Activated CD4-positive, CD25-positive, alpha-beta regulatory T cell treated with anti-CD3 and anti-CD28 coated beads, Interleukin-2, amount 50 U/mL, for 24 hours (primary cell): ENCODE data around the gene PMF1.
"Not testable (repeated sequence)": the region's sequence is repeated elsewhere in the genome, so short reads cannot be mapped to it uniquely, and the experiment has no call there.

ENCODE experiments used
- ATAC-seq, 2 donors: fragments of 150-1000 bp; cut with Tn5 transposase; one replicate each; pipeline ENCODE4 v1.10.0; 2021; ENCODE audit warnings: mild to moderate bottlenecking in 1 of 2, moderate library complexity in 1 of 2

The PMF1 gene

DNA sequence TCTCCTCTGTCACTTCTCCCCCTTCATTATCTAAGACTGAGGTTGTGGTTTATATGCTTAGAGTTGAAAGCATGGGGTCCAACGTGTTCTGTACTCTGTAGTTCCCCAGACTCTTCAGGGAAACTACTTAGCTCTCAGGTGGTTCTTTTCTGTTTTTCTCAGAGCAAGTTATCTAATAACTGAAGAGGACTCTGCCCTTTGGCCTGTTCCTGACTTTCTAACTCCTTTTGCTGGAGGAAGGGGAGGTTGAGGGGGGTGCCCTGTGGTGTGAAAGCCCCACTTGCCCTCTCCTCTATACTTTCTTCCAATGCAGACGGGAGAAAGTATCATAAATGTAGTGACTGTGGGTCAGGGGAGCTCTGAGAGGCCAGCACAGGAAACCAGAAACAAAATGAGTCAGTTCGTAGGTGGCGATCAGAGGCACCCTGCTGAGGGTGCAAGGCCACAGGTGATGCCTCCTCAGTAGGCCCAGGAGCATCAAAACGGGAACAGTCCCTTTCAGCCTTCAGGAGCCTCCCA is 13.9 kb upstream of the PMF1 start:
- peak; percentile 73 for ATAC-seq

DNA sequence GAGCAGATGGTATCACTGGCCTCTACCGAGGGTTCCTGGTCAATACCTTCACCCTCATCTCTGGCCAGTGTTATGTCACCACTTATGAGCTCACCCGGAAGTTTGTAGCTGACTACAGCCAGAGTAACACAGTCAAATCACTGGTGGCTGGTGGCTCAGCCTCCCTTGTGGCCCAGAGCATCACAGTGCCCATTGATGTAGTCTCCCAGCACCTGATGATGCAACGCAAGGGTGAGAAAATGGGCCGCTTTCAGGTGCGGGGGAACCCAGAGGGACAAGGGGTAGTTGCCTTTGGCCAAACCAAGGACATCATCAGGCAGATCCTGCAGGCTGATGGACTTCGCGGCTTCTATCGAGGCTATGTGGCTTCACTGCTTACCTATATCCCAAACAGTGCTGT is 12.8 kb upstream of the PMF1 start:
- ATAC-seq: no peak

DNA sequence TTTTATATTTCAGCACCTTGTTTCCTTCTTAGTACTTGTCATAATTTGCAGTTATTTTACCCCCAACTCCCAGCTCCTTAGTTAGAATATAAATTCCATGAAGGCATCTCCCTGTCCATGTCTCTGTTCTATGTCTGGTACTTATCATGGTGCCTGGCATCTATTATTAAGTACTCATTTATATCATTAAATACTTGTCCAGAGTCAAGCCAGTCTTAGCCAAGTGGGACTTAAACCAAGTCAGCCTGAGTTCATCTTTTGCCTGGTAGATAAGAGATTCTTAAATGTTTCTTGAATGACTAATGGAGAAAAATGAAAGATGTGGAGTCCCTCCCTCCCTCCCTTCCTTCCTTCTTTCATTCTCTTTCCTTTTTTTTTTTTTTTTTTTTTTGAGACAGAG is 9.5 kb upstream of the PMF1 start:
- ATAC-seq: no peak

DNA sequence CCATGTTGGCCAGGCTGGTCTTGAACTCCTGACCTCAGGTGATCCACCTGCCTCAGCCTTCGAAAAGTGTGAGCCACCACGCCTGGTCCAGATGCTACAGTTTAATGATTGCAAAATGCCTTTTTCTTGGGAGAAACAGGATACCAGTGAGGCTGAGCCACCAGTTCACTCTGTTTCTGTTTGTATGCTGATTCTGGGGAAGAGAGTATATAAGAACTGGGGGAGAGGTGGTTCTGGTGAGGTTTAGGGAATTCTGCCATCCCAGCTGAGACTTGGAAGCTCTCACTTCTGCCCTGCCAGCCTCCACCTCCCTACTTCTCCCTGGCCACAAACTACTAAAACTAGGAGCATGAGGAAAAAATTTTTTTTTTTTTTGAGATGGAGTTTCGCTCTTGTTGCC is 8.1 kb upstream of the PMF1 start:
- ATAC-seq: no peak

DNA sequence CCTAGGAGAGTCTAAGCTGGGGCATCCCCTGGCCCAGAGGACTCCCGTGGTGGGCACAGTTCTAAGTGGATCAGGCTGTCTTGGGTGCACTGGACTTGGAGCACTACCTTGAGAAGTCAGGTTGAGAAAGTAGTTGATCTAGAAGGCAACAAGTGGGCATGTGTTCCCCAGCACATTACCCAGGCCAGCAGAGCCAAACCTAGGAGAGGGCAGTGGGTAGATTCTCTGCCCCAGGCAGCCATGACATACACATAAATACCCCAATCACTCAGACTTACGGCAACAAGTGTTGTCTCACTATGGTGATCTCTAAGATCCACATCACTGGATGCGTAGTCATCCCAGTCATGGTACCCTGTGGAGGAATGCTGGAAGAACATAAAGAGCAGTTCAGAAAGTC is 1.6 kb upstream of the PMF1 start:
- no peak for ATAC-seq

DNA sequence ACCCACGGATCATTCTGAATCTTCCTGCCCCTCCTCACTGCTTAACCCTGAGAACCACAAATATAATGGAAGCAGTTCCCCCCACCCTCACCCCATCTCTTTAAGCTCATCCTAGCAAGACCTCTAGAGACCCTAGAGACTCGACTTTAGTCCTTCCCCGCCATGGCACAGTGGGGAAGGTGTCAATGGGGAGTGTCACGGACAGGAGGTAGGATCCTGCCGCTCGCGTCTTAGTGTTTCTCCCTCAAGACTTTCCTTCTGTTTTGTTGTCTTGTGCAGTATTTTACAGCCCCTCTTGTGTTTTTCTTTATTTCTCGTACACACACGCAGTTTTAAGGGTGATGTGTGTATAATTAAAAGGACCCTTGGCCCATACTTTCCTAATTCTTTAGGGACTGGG is 677 bp upstream of the PMF1 start:
- ATAC-seq: no peak

DNA sequence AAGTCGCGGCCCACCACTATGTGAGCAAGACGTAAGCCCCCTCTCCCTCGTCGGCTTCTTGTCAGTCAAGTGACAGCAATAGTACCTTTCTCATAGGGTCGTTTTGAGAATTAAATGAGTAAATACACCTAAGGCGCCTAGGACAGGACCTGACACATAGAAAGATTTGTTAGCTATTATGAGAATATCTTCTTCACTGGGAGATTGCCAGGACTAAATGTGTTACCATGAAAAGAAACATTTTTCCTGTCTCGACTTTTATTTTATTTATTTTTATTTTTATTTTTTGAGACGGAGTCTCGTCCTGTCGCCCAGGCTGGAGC is 798 bp downstream of the PMF1 start:
- no peak for ATAC-seq

DNA sequence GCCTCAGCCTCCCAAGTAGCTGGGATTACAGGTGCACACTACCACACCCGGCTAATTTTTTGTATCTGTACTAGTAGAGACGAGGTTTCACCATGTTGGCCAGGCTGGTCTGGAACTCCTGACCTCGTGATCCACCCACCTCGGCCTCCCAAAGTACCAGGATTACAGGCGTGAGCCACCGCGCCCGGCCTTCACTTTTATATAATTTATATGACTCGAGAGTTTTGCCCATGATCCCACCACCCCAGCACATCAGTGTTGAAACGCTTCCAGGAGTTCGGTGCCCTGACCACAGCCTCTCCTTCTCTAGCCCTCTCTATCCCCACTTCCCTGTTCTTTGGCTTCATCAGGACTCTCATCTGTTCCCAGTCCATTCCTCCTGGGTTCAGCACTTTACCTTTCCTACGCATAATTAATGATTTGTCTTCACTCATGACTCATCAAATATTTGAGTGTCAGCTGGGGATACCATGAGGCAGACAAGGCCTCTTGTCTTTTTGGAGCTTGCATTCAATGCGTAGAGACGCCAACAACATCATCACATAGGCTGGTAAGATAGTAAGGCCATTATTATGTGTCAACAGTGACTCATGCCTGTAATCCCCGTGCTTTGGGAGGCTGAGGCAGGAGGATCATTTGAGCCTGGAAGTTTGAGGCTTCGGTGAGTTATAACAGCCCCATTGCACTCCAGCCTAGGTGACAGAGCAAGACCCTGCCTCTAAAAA is 1.4 kb downstream of the PMF1 start:
- ATAC-seq: peak; percentile 13 to 20

DNA sequence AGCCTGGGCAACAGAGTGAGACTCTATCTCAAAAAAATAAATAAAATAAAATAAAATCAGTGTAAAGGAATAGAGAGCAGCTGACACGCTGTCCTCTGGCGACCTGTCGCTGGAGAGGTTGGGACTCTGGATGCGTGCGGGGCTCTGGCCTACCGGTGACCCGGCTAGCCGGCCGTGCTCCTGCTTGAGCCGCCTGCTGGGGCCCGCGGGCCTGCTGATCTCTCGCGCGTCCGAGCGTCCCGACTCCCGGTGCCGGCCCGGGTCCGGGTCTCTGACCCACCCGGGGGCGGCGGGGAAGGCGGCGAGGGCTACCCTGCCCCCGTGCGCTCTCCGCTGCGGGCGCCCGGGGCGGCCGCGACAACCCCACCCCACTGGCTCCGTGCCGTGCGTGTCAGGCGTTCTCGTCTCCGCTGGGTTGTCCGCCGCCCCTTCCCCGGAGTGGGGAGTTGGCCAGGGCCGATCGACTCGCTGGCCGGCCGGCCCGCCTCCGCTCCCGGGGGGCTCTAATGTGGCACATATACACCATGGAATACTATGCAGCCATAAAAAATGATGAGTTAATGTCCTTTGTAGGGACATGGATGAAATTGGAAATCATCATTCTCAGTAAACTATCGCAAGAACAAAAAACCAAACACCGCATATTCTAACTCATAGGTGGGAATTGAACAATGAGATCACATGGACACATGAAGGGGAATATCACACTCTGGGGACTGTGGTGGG is 3.7 kb downstream of the PMF1 start:
- not testable (repeated sequence) for ATAC-seq

DNA sequence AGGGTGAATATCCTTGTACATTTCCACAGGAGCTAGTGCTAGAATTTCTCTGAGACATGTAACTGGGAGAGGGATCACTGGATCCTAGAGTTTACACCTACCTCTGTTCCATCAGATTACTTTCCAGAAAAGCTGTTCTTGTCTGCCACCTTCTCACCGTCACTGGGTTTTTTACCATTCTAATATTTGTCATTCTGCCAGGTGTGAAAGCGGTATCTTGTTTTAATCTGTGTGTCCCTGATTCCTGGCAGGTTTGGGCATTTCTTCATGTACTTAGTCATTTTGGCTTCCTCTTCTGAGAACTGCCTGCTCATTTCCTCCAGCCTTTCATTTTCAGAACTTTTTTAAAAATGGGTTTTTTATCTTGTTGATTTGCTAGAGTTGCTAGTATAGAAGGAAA is 5.1 kb downstream of the PMF1 start:
- peak; percentile 52 to 58 for ATAC-seq

DNA sequence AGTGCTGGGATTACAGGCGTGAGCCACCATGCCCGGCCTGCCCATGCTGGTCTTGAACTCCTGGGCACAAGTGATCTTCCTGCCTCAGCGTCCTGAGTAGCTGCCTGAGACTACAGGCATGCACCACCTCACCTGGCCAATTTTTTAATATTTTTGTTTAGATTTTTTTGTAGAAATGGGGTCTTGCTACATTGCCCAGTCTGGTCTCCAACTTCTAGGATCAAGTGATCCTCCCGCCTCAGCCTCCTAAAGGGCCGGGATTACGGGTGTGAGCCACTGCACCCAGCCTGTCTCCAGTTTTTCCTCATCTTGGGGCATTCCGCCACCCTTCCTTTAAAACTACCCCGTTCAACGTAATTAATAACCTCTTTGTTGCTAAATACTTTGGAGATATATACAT is 7.4 kb downstream of the PMF1 start:
- no peak for ATAC-seq

DNA sequence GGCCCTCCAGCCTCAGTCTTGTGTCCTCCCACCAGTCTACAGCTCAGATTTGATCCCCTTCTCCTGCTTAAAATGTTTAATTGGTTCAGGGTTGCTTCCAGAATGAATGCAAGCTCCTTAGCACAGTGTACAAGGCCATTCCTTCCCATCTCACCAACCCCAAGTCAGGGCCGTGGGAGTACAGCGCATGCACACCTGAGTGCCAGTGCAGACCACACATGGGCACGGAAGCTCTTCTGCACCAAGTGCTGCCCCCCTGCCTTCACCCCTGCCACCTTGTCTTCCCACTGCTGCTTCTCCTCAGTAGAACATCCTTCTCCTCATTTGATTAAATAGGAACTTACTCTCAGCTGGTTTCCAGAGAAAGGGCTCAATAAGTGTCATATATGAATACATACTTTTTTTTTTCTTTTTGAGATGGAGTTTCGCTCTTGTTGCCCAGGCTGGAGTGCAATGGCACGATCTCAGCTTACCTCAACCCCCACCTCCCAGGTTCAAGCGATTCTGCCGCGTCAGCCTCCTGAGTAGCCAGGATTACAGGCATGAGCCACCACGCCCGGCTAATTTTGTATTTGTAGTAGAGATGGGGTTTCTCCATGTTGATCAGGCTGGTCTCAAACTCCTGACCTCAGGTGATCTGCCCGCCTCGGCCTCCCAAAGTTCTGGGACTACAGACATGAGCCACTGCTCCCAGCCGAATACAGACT is 9.3 kb downstream of the PMF1 start:
- ATAC-seq: no peak

DNA sequence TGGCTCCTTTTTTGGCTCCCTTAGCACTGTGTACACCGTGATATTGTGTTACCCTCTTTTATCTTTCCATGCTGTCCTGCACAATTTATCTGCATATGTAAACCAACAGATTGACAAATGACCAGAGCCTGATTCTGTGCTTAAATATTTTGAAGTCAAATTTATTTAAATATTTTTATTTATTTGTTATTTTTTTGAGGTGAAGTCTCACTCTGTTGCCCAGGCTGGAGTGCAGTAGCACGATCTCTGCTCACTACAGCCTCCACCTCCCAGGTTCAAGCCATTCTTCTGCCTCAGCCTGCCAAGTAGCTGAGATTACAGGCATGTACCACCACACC is 12.8 kb downstream of the PMF1 start:
- no peak for ATAC-seq

DNA sequence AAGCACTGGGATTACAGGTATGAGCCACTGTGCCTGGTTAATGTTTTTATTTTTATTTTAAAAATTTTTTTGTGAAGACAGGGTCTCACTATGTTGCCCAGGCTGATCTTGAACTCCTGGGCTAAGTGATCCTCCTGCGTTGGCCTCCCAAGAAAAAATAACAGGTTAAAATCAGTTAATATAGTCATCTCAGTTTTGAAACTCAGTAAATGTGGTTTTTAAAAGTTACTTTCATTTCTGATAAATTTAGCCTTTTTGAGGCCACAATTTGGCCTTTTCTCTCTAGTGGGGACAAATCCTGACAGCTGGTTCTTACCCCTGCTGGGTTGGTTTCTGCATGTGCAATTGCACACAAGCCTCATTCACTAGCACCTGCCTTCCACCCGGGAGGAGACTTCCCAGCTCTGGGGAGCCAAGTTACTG is 13.3 kb downstream of the PMF1 start:
- ATAC-seq: peak; percentile 5 to 10

DNA sequence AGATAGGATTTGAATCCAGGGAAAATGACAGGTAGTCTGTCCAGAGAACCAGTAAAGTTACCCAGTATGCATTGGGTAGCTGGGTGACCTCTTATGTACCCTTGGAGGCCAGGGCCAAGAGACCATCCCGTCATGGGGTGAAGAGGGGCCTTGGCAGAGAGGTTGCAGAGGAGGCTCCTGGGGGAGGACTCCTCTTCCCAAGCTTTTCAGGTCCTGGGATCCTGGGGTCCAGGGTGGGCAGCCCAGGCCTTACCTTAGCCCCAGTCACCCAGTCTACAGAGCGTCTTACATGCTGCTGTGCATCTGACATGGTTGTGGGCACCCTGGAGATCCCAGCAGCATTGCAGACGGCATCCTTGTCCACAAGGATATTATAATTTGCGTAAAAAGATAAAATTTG is 14.0 kb downstream of the PMF1 start:
- ATAC-seq: no peak

DNA sequence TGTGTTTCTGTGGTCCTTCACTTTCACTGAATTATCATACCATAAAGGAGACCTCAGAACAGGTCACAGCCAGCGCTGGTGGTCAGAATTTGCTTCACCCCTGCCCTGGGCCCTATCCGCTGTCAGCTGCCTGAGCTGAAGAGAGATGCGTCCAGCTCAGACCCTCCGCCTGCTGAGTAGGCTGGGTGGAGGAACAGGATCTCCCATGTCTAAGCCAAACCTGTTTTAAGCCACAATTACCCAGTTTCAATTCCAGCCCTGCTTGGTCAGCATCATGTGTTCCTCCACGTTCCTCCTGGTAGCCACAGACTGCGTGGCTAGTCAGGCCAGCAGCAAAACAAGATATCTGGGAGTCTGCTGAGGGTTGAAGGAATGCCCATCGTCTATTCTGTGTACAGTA is 15.7 kb downstream of the PMF1 start:
- no peak for ATAC-seq

DNA sequence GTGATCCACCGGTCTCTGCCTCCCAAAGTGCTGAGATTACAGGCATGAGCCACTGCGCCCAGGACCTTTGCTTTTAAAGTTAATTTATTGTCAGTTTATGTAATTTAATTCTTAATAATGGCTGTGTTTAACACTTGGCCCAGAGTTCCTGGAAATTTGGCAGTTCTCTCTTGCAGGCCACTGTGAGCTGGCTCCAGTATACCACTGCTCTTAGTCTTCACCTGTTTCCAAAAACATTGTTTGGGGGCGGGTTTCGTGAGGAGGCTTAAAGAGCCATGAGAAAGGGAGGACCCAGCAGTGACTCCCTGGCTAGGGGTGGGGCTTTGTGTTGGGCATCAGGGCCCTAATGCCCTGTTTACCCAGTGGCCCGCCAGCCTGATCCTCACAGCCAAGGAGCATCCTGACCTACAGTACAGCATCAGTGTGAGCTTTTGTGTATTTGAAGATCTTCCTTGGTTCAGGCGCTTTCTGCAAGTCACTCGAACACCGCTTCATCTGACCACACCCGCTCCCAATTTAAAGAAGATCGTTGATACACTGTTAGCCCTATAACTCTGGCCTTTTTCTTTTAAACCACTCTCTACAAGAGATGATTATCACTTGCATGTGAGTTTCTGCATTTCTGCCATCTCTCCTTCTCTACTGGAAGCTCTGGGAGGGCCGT is 17.1 kb downstream of the PMF1 start:
- no peak for ATAC-seq

DNA sequence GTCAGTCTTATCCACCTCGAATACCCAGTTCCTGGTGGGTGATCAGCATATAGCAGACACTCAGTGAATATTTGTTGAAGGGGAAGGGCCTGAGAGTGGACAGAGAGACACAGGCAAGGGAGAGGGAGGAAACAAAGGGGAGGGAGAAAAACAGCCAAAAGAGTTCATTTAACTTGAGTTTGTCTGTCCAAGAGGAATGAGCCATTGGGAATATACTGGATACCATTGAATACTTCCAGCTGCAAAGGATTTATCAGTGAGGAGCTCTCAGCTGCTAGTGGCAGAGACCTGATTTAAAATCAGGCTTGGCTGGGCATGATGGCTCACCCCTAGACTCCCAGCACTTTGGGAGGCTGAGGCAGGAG is 17.6 kb downstream of the PMF1 start:
- ATAC-seq: no peak

DNA sequence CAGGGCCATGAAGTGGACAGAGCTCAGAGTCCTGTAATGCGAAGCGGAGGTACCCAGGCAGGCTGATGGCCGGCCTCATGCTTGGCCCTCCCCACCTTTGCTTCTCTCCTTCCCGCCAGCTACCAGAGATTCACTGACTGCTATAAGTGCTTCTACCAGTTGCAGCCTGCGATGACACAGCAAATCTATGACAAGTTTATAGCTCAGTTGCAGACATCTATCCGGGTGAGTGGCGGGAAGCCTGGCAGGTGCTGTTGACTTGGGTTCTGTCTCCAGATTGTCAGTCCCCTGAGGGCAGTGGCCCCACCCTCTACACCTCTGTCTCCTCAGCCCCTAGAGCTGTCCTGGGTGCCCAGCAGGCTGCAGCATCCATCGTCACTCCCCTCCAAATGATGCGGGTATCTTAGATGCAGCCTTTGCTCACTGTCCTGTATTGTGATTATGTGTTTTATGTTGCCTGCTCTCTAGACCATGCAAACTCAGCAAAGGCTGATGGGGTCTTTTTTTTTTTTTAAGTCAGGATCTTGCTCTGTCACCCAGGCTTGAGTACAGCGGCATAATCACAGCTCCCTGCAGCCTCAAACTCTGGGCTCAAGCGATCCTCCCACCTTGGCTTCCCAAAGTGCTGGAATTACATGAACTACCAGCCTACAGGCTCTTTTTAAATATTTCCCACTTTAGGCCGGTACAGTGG is 19.5 kb downstream of the PMF1 start:
- no peak for ATAC-seq

DNA sequence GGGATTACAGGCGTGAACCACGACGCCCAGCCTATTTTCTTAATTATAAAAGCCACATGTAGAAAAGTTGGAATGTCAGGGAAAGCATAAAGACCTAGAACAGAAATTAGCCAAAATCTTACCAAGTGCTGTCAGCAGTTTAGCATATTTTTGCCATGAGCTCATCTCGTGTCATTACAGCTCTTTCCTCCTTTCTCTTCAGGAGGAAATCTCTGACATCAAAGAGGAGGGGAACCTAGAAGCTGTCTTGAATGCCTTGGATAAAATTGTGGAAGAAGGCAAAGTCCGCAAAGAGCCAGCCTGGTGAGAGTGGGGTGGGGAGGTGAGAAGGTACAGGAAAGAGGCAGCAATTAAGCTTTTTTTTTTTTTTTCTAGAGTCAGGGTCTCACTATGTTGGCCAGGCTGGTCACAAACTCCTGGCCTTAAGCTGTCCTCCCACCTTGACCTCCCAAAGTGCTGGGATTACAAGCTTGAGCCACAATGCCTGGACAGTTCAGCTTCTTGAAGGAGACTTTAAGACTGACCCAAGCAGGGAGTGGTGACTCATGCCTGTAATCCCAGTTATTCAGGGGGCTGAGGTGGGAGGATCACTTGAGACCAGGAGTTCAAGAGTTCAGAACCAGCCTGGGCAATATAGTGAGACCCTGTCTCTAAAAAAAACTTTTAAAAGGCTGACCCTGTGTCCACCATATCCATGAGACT is 20.8 kb downstream of the PMF1 start:
- ATAC-seq: no peak

DNA sequence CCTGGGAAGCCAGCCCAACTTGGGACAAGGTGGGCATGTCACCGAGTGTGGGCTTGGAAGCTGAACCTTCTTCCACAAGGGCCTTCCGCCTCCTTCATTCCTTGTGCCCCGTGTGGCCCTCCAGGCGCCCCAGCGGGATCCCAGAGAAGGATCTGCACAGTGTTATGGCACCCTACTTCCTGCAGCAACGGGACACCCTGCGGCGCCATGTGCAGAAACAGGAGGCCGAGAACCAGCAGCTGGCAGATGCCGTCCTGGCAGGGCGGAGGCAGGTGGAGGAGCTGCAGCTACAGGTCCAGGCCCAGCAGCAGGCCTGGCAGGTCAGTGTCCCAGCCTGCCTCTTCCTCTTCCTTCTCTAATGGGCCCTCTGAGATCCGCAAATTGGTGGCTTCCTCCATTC is 23.4 kb downstream of the PMF1 start:
- ATAC-seq: no peak

DNA sequence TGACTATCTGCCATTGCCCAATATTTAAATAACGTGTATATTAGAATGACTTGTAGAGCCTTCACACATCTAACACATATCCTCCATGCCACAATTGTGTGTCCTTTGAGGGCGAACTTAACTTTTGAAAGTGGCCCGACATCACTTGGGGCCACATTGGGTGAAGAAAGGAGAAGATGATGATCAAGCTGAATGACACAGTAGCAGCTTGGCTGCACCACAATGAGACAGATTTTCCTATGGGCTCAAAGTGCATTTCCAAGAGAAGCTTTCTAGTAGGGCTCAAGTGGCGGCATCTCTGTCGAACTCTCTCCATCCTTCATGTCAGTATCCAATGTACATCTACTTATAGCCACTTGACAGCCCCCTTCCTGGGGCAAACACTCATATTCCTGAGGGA is 25.4 kb downstream of the PMF1 start:
- ATAC-seq: no peak
